ENCODE measurements around the gene HIF3A.

Gene HIF3A

GRCh38 chr19:46376241-46377153 lies 79.7 kb downstream of the HIF3A start:
- no peak overlapping the region for H2AFZ ChIP-seq (ENCODE audit: low read length)
- no peaks in the 10 kb centered on the region for H3F3A ChIP-seq (ENCODE audit: low read depth)
- no peak overlapping the region for H3K4me2 ChIP-seq (ENCODE audit: low read depth, low read length, poor library complexity, severe bottlenecking)
- no peak overlapping the region for H3K9ac ChIP-seq (ENCODE audit: low read depth, low read length, poor library complexity, severe bottlenecking)
- H3K4me3 ChIP-seq (ENCODE audit: low read length, poor library complexity, severe bottlenecking): no peak overlapping the region
- no peaks in the 10 kb centered on the region; the same call in 1 of the 2 replicates for H3K79me2 ChIP-seq (ENCODE audit: insufficient read depth, low read length)
- no peaks in the 10 kb centered on the region for H3K4me1 ChIP-seq (ENCODE audit: insufficient read depth, low read length, poor library complexity, severe bottlenecking)
- TF ChIP-seq EZH2phosphoT487 (IDR thresholded peaks at IDR 0.05; ENCODE audit: borderline replicate concordance): no peak
- no peak for TF ChIP-seq CTCF (conservative IDR thresholded peaks at IDR 0.05; ENCODE audit: low read length)
- H3K27me3 ChIP-seq (ENCODE audit: insufficient read depth, low read length, poor library complexity, severe bottlenecking): no peaks in the 10 kb centered on the region
- H4K20me1 ChIP-seq (ENCODE audit: insufficient read depth, low read length, poor library complexity, severe bottlenecking): peaks cover 9% of the 10 kb centered on the region
- H3K9me2 ChIP-seq (replicated peaks; ENCODE audit: low read depth, low read length): no peaks in the 10 kb centered on the region
- H3K36me3 ChIP-seq (ENCODE audit: insufficient read depth, low read length): peaks cover 60% of the 10 kb centered on the region; the same call in 1 of the 2 replicates
- H3K9me3 ChIP-seq (ENCODE audit: insufficient read depth, low read depth, low read length): no peaks in the 10 kb centered on the region

GRCh38 chr19:46378268-46378667 lies 81.4 kb downstream of the HIF3A start:
- Histone ChIP-seq H3K27me3 (ENCODE audit: insufficient read depth, low read length, poor library complexity, severe bottlenecking) (no peaks in the 10 kb centered on the region), H3K36me3 (ENCODE audit: insufficient read depth, low read length) (peaks cover 75% of the 10 kb centered on the region; the same call in 1 of the 2 replicates), H3K9ac (ENCODE audit: low read depth, low read length, poor library complexity, severe bottlenecking) (no peak overlapping the region), H3K4me3 (ENCODE audit: low read length, poor library complexity, severe bottlenecking) (no peak overlapping the region), H3K79me2 (ENCODE audit: insufficient read depth, low read length) (no peaks in the 10 kb centered on the region), H2AFZ (ENCODE audit: low read length) (no peak overlapping the region), H3K9me2 (replicated peaks; ENCODE audit: low read depth, low read length) (no peaks in the 10 kb centered on the region), H3K4me2 (ENCODE audit: low read depth, low read length, poor library complexity, severe bottlenecking) (no peak overlapping the region), H3K9me3 (ENCODE audit: insufficient read depth, low read depth, low read length) (no peaks in the 10 kb centered on the region), H3K4me1 (ENCODE audit: insufficient read depth, low read length, poor library complexity, severe bottlenecking) (no peaks in the 10 kb centered on the region), H3F3A (ENCODE audit: low read depth) (no peaks in the 10 kb centered on the region), H4K20me1 (ENCODE audit: insufficient read depth, low read length, poor library complexity, severe bottlenecking) (peaks cover 4% of the 10 kb centered on the region)
- TF ChIP-seq EZH2phosphoT487 (IDR thresholded peaks at IDR 0.05; ENCODE audit: borderline replicate concordance) (no peak), CTCF (conservative IDR thresholded peaks at IDR 0.05; ENCODE audit: low read length) (no peak)

- Histone ChIP-seq H3K79me2 (ENCODE audit: insufficient read depth, low read length) (no peaks in the 10 kb centered on the region), H3K4me1 (ENCODE audit: insufficient read depth, low read length, poor library complexity, severe bottlenecking) (no peaks in the 10 kb centered on the region), H3K9me2 (replicated peaks; ENCODE audit: low read depth, low read length) (no peaks in the 10 kb centered on the region), H3K9ac (ENCODE audit: low read depth, low read length, poor library complexity, severe bottlenecking) (no peak overlapping the region), H3K4me3 (ENCODE audit: low read length, poor library complexity, severe bottlenecking) (no peak overlapping the region), H3K27me3 (ENCODE audit: insufficient read depth, low read length, poor library complexity, severe bottlenecking) (no peaks in the 10 kb centered on the region), H3F3A (ENCODE audit: low read depth) (no peaks in the 10 kb centered on the region), H3K36me3 (ENCODE audit: insufficient read depth, low read length) (peaks cover 96% of the 10 kb centered on the region; the same call in 1 of the 2 replicates), H3K4me2 (ENCODE audit: low read depth, low read length, poor library complexity, severe bottlenecking) (no peak overlapping the region), H3K9me3 (ENCODE audit: insufficient read depth, low read depth, low read length) (no peaks in the 10 kb centered on the region), H4K20me1 (ENCODE audit: insufficient read depth, low read length, poor library complexity, severe bottlenecking) (no peaks in the 10 kb centered on the region), H2AFZ (ENCODE audit: low read length) (no peak overlapping the region)
- TF ChIP-seq EZH2phosphoT487 (IDR thresholded peaks at IDR 0.05; ENCODE audit: borderline replicate concordance) (no peak), CTCF (conservative IDR thresholded peaks at IDR 0.05; ENCODE audit: low read length) (no peak)
Measured at GRCh38 chr19:46380690-46381089, 83.8 kb downstream of the HIF3A start.
